HG03378 (cell line): Measurements from ENCODE around the gene FTO.

ENCODE experiments used
- ATAC-seq: cut with Tn5 transposase; IDR thresholded peaks from one replicate; pipeline ENCODE4 v1.9.1; 2021; ENCODE audit warnings: mild to moderate bottlenecking, moderate library complexity; ENCODE audit not compliant: unreplicated experiment

FTO gene

GRCh38 chr16:53991754-53992378 is 287.9 kb downstream of the FTO start:
- ATAC-seq, result no peak

GRCh38 chr16:53995378-53995777 is 291.4 kb downstream of the FTO start:
- ATAC-seq, result no peak

- no peak for ATAC-seq
Measured at GRCh38 chr16:53996961-53997360, 293.0 kb downstream of the FTO start.

GRCh38 chr16:53998024-53998810 is 294.3 kb downstream of the FTO start:
- no peak for ATAC-seq

GRCh38 chr16:53998966-53999522 is 295.1 kb downstream of the FTO start:
- ATAC-seq, result no peak

GRCh38 chr16:53999841-54000240 is 295.9 kb downstream of the FTO start:
- ATAC-seq, result no peak

- no peak for ATAC-seq
Measured at GRCh38 chr16:54000361-54000760, 296.4 kb downstream of the FTO start.

GRCh38 chr16:54006693-54007092 is 302.7 kb downstream of the FTO start:
- no peak for ATAC-seq

- no peak for ATAC-seq
Measured at GRCh38 chr16:54007504-54007903, 303.5 kb downstream of the FTO start.

GRCh38 chr16:54009464-54010176 is 305.7 kb downstream of the FTO start:
- no peak for ATAC-seq

- ATAC-seq, result no peak
Measured at GRCh38 chr16:54015147-54015546, 311.2 kb downstream of the FTO start.

- no peak for ATAC-seq
Measured at GRCh38 chr16:54022362-54022761, 318.4 kb downstream of the FTO start.

- ATAC-seq, result no peak
Measured at GRCh38 chr16:54026456-54026855, 322.5 kb downstream of the FTO start.

GRCh38 chr16:54027062-54027461 is 323.1 kb downstream of the FTO start:
- no peak for ATAC-seq

GRCh38 chr16:54027558-54027957 is 323.6 kb downstream of the FTO start:
- ATAC-seq, result no peak

- ATAC-seq, result no peak
Measured at GRCh38 chr16:54027995-54028394, 324.0 kb downstream of the FTO start.

- ATAC-seq, result no peak
Measured at GRCh38 chr16:54030451-54030850, 326.5 kb downstream of the FTO start.

- ATAC-seq, result no peak
Measured at GRCh38 chr16:54031107-54031760, 327.3 kb downstream of the FTO start.

- no peak for ATAC-seq
Measured at GRCh38 chr16:54033747-54034146, 329.8 kb downstream of the FTO start.

GRCh38 chr16:54034684-54035083 is 330.7 kb downstream of the FTO start:
- no peak for ATAC-seq

- ATAC-seq, result no peak
Measured at GRCh38 chr16:54040480-54040879, 336.5 kb downstream of the FTO start.
